HEK293T (cell line): ENCODE data around the gene NACAD.

Experiments
- CTCF ChIA-PET: fragments of 350-600 bp; formaldehyde crosslinking; extraction: SDS; loops from one replicate; lab custom pipeline; 2021; ENCODE audit warnings: antibody characterized with exemption, inconsistent platforms; lab: Yijun Ruan, JAX
- POLR2A ChIA-PET: fragments of 350-600 bp; formaldehyde crosslinking; extraction: SDS; loops from one replicate; lab custom pipeline; 2020; ENCODE audit warnings: antibody characterized with exemption, inconsistent platforms; lab: Yijun Ruan, JAX
- DNase-seq: peaks from one replicate; pipeline ENCODE4 v3.0.0; 2012; ENCODE audit warnings: mixed read lengths; ENCODE audit errors: extremely low spot score
- ARNT ChIP-seq: fragments of 450-650 bp; IDR thresholded peaks from 2 replicates; pipeline ENCODE4 v1.6.1; 2017; ENCODE audit warnings: mild to moderate bottlenecking
- BHLHE40 ChIP-seq: fragments of 450-650 bp; IDR thresholded peaks from 2 replicates; pipeline ENCODE4 v1.6.1; 2016; ENCODE audit warnings: mild to moderate bottlenecking, moderate library complexity, borderline replicate concordance
- CTBP1 ChIP-seq: fragments of 450-650 bp; IDR thresholded peaks from 2 replicates; pipeline ENCODE4 v1.6.1; 2016; ENCODE audit warnings: borderline replicate concordance
- ELF4 ChIP-seq: fragments of 450-650 bp; IDR thresholded peaks from 2 replicates; pipeline ENCODE4 v1.6.1; 2017; ENCODE audit warnings: antibody characterized with exemption
- FOXA1 ChIP-seq: fragments of 450-650 bp; IDR thresholded peaks from 2 replicates; pipeline ENCODE4 v1.6.1; 2016; ENCODE audit warnings: mild to moderate bottlenecking
- FOXK2 ChIP-seq: fragments of 450-650 bp; IDR thresholded peaks from 2 replicates; pipeline ENCODE4 v1.6.1; 2016; ENCODE audit warnings: mild to moderate bottlenecking
- FOXM1 ChIP-seq: fragments of 450-650 bp; IDR thresholded peaks from 2 replicates; pipeline ENCODE4 v1.6.1; 2017; ENCODE audit warnings: mild to moderate bottlenecking, borderline replicate concordance
- HDGF ChIP-seq: fragments of 450-650 bp; IDR thresholded peaks from 2 replicates; pipeline ENCODE4 v1.6.1; 2017; ENCODE audit warnings: antibody characterized with exemption, borderline replicate concordance
- L3MBTL2 ChIP-seq: fragments of 450-650 bp; conservative IDR thresholded peaks from 2 replicates; pipeline ENCODE4 v1.6.1; 2016; ENCODE audit warnings: mild to moderate bottlenecking
- LEF1 ChIP-seq: fragments of 450-650 bp; IDR thresholded peaks from 2 replicates; pipeline ENCODE4 v1.6.1; 2017; ENCODE audit warnings: mild to moderate bottlenecking, borderline replicate concordance
- NFRKB ChIP-seq: fragments of 450-650 bp; IDR thresholded peaks from 2 replicates; pipeline ENCODE4 v1.6.1; 2016; ENCODE audit warnings: mild to moderate bottlenecking, moderate library complexity
- SP1 ChIP-seq: fragments of 450-650 bp; IDR thresholded peaks from 2 replicates; pipeline ENCODE4 v1.6.1; 2017
- SUZ12 ChIP-seq: fragments of 450-650 bp; IDR thresholded peaks from 2 replicates; pipeline ENCODE4 v1.6.1; 2016; ENCODE audit warnings: mild to moderate bottlenecking
- TARDBP ChIP-seq: fragments of 450-650 bp; IDR thresholded peaks from 2 replicates; pipeline ENCODE4 v1.6.1; 2016
- ZNF384 ChIP-seq: fragments of 450-650 bp; IDR thresholded peaks from 2 replicates; pipeline ENCODE4 v1.6.1; 2016
- TF ChIP-seq, protein P1 (sequence below): fragments of 450-650 bp; IDR thresholded peaks from 2 replicates; pipeline ENCODE4 v1.6.1; 2016

The NACAD gene

GRCh38 chr7:45061806-45062425 lies 26.9 kb downstream of the NACAD start:
- TF ChIP-seq ZNF384 (no peak), FOXM1 (no peak), ARNT (no peak), TARDBP (no peak), ELF4 (no peak), BHLHE40 (no peak), HDGF (no peak), NFRKB (no peak), CTBP1 (no peak), FOXA1 (no peak), L3MBTL2 (no peak)
- TF ChIP-seq, protein P1, sequence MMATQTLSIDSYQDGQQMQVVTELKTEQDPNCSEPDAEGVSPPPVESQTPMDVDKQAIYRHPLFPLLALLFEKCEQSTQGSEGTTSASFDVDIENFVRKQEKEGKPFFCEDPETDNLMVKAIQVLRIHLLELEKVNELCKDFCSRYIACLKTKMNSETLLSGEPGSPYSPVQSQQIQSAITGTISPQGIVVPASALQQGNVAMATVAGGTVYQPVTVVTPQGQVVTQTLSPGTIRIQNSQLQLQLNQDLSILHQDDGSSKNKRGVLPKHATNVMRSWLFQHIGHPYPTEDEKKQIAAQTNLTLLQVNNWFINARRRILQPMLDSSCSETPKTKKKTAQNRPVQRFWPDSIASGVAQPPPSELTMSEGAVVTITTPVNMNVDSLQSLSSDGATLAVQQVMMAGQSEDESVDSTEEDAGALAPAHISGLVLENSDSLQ: no peak
- DNase-seq: no peak
- CTCF ChIA-PET: no interaction called here
- POLR2A ChIA-PET: no interaction called here

DNA sequence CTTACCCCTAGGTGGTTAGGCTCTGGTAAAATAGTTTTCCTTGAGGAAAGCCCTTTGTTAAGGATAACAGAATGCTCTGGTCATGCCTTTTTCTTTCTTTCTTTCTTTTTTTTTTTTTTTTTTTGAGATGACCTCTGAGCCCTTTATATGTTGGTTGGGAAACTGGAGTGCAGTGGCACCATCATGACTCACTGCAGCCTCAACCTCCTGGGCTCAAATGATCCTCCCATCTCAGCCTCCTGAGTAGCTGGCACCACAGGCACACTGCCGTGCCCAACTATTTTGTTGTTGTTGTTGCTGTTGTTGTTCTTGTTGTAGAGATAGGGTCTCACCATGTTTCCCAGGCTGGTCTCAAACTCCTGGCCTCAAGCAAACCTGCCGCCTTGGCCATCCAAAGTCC lies 27.4 kb downstream of the NACAD start:
- POLR2A ChIA-PET: no interaction called here
- DNase-seq: no peak
- CTCF ChIA-PET: no interaction called here
- TF ChIP-seq CTBP1: no peak
- TF ChIP-seq SUZ12: no peak
- TF ChIP-seq ARNT: no peak
- TF ChIP-seq BHLHE40: no peak
- no peak for TF ChIP-seq FOXK2
- no peak for TF ChIP-seq HDGF
- TF ChIP-seq FOXM1: no peak
- no peak for TF ChIP-seq FOXA1
- no peak for TF ChIP-seq NFRKB
- no peak for TF ChIP-seq ELF4
- TF ChIP-seq, protein P1: no peak

DNA sequence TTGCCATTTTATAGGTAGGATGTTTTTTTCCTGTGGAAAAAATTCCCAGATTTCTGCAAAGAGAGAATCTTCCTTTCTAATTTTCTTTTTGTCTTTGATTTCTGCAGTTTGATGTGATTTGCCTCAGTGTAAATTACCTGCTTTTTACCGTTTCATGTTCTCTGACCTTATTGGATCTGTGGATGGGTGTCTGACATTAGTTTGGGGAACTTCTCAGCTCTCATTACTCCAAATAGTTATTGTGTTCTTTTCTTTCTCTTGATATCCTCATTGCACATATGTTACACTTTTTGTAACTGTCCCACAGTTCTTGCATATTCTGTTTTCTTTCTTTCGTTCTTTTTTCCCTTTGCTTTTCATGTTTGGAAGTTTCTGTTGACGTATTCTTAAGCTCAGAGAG lies 28.5 kb downstream of the NACAD start:
- ChIA-PET POLR2A (no interaction called here), CTCF (no interaction called here)
- DNase-seq: no peak
- no peak for TF ChIP-seq TARDBP

DNA sequence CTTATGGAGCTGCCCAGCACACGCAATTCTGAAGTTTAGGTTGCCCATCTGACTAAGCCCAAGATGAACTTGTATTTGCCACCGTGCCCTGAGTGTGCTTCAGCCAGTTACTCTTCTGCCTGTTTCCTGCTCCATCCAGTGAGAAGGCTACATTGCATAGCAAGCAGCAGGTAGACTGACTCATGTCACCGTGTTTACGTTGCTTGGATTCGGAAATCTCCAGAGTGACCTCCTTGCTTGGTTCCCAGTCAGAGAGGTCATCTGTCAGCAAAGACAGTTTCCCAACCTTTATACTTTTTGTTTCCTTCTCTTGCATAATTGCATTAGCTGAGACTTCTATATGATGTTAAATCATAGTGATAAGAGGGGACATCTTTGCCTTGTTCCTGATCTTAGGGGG lies 30.9 kb downstream of the NACAD start:
- POLR2A ChIA-PET: no interaction called here
- peak; percentile 1 for DNase-seq
- no peak for TF ChIP-seq FOXK2
- TF ChIP-seq ZNF384: no peak
- TF ChIP-seq L3MBTL2: no peak
- TF ChIP-seq BHLHE40: no peak
- no peak for TF ChIP-seq FOXM1
- no peak for TF ChIP-seq FOXA1
- no peak for TF ChIP-seq ARNT
- no peak for TF ChIP-seq ELF4
- TF ChIP-seq SUZ12: no peak
- TF ChIP-seq, protein P1: no peak
- no peak for TF ChIP-seq HDGF
- no peak for TF ChIP-seq LEF1
- TF ChIP-seq TARDBP: no peak
- no peak for TF ChIP-seq SP1
- TF ChIP-seq NFRKB: no peak
- no peak for TF ChIP-seq CTBP1
- CTCF ChIA-PET: interaction anchor here (1.2 kb wide), 1 partner anchor 84 kb away, joined by 3 read pairs; no protein-coding TSS in a partner anchor

DNA sequence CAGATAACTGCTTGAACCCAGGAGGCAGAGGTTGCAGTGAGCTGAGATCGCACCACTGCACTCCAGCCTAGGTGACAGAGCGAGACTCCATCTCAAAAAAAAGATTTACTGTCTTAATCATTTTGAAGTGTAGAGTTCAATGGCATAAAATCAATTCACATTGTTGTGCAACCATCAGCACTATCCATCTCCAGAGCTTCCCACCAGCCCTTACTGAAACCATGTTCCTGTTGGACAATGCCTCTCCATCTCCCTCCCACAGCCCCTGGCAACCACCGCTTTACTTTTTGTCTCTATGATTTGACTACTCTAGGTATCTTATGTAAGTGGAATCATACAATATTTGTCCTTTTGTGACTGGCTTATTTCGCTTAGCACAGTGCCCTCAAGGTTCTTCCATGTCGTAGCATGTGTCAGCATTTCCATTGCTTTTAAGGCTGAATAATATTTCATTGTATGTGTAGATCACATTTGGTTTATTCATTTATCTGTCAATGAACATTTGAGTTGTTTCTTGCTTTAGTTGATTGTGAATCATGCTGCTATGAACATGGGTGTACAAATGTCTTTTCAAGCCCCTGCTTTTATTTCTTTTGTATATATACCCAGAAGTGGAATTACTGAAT lies 33.1 kb downstream of the NACAD start:
- DNase-seq: no peak
- ChIA-PET POLR2A (no interaction called here), CTCF (no interaction called here)
- TF ChIP-seq, protein P1: no peak
- TF ChIP-seq TARDBP (no peak), LEF1 (no peak), ARNT (no peak)

GRCh38 chr7:45055016-45055415 lies 33.8 kb downstream of the NACAD start:
- POLR2A ChIA-PET: no interaction called here
- TF ChIP-seq SP1 (no peak), TARDBP (no peak), LEF1 (no peak), FOXA1 (no peak), ELF4 (no peak), CTBP1 (no peak), BHLHE40 (no peak), FOXK2 (no peak), HDGF (no peak), ARNT (no peak), L3MBTL2 (no peak), ZNF384 (no peak), SUZ12 (no peak)
- TF ChIP-seq, protein P1: no peak
- no peak for DNase-seq
- CTCF ChIA-PET: interaction anchor here (0.6 kb wide), 1 partner anchor 522 kb away, joined by 3 read pairs; no protein-coding TSS in a partner anchor
